IMR-90 (cell line): ENCODE data around the gene HYI. TPM values are rescaled to one million over a fixed set of nuclear protein-coding genes. Genes with fewer than 3 reads are reported as not detected.

Source experiments
- ATAC-seq: fragments of 200-7000 bp; cut with Tn5 transposase; 2 replicates; pipeline ENCODE4 v1.9.1; 2020; ENCODE audit warnings: low read depth, mild to moderate bottlenecking, moderate library complexity
- BruUV-seq: library from RNA; stranded (reverse); fragments of 400-500 nt; replicated peaks from 2 replicates; lab custom pipeline; 2021; lab: Mats Ljungman, UMichigan
- CTCF ChIA-PET: fragments of 300-600 bp; formaldehyde crosslinking; extraction: SDS; loops from one replicate; lab custom pipeline; 2021; ENCODE audit warnings: antibody characterized with exemption; lab: Yijun Ruan, JAX
- POLR2A ChIA-PET: fragments of 300-600 bp; sonication (Branson Sonifier 250); formaldehyde crosslinking; loops from one replicate; lab custom pipeline; 2022; ENCODE audit warnings: antibody characterized with exemption; ENCODE audit not compliant: unreplicated experiment; lab: Charles Lee
- DNase-seq: peaks from one replicate; pipeline ENCODE4 v3.0.0; 2013
- H2AFZ ChIP-seq: replicated peaks from 2 replicates; pipeline ENCODE3; 2013; ENCODE audit warnings: low read length, mild to moderate bottlenecking; ENCODE audit not compliant: poor library complexity
- H2AK5ac ChIP-seq: 2 replicates; pipeline ENCODE4 v1.6.1; 2013; ENCODE audit warnings: low read depth, low read length, inconsistent platforms
- H2AK9ac ChIP-seq: replicated peaks from 2 replicates; pipeline ENCODE3; 2013; ENCODE audit warnings: mild to moderate bottlenecking, low read depth, low read length, moderate library complexity; ENCODE audit not compliant: poor library complexity
- H2BK120ac ChIP-seq: 2 replicates; pipeline ENCODE4 v1.6.1; 2013; ENCODE audit warnings: low read depth, low read length, inconsistent platforms
- H2BK15ac ChIP-seq: 3 replicates; pipeline ENCODE4 v1.6.1; 2013; ENCODE audit warnings: low read depth, low read length, inconsistent platforms
- H2BK20ac ChIP-seq: 2 replicates; pipeline ENCODE4 v1.6.1; 2013; ENCODE audit warnings: low read depth, mild to moderate bottlenecking, inconsistent platforms, low read length, moderate library complexity
- H2BK5ac ChIP-seq: 2 replicates; pipeline ENCODE4 v1.6.1; 2013; ENCODE audit warnings: mild to moderate bottlenecking, low read depth, low read length, inconsistent platforms; ENCODE audit not compliant: poor library complexity, severe bottlenecking
- H3K14ac ChIP-seq: replicated peaks from 2 replicates; pipeline ENCODE4 v1.6.1; 2013; ENCODE audit warnings: low read depth, low read length, inconsistent platforms
- H3K18ac ChIP-seq: 2 replicates; pipeline ENCODE4 v1.6.1; 2013; ENCODE audit warnings: low read depth, low read length, control low read depth
- H3K23ac ChIP-seq: 2 replicates; pipeline ENCODE4 v1.6.1; 2013; ENCODE audit warnings: low read depth, low read length, inconsistent platforms
- H3K27ac ChIP-seq: 2 replicates; pipeline ENCODE4 v1.5.1; 2013; ENCODE audit warnings: mild to moderate bottlenecking, control low read depth, low read length; ENCODE audit not compliant: insufficient read depth
- H3K27me3 ChIP-seq: 2 replicates; pipeline ENCODE4 v1.6.1; 2013; ENCODE audit warnings: low read length; ENCODE audit not compliant: control insufficient read depth, insufficient read depth
- H3K36me3 ChIP-seq: 2 replicates; pipeline ENCODE4 v1.6.1; 2013; ENCODE audit warnings: low read length, mixed read lengths; ENCODE audit not compliant: control insufficient read depth, insufficient read depth
- H3K4ac ChIP-seq: 2 replicates; pipeline ENCODE4 v1.6.1; 2013; ENCODE audit warnings: low read depth, low read length, inconsistent platforms
- H3K4me1 ChIP-seq: 2 replicates; pipeline ENCODE4 v1.6.1; 2013; ENCODE audit warnings: low read length, mixed read lengths; ENCODE audit not compliant: control insufficient read depth, insufficient read depth
- H3K4me2 ChIP-seq: 2 replicates; pipeline ENCODE4 v1.6.1; 2013; ENCODE audit warnings: low read depth, mild to moderate bottlenecking, control low read depth, low read length, moderate library complexity
- H3K4me3 ChIP-seq: 2 replicates; pipeline ENCODE4 v1.5.1; 2013; ENCODE audit warnings: low read depth, mild to moderate bottlenecking, control low read depth, low read length, moderate library complexity; ENCODE audit not compliant: insufficient read depth
- H3K56ac ChIP-seq: 2 replicates; pipeline ENCODE4 v1.6.1; 2013; ENCODE audit warnings: low read length, inconsistent platforms; ENCODE audit not compliant: insufficient read depth; ENCODE audit errors: extremely low read depth
- H3K79me1 ChIP-seq, 2 experiments: 2 replicates each; pipeline ENCODE4 v1.6.1; 2013; ENCODE audit warnings: low read length in 2 of 2, inconsistent platforms in 1 of 2, low read depth in 1 of 2
- H3K9ac ChIP-seq: 2 replicates; pipeline ENCODE4 v1.6.1; 2013; ENCODE audit warnings: low read depth, low read length, control low read depth
- H3K9me1 ChIP-seq: 2 replicates; pipeline ENCODE4 v1.6.1; 2013; ENCODE audit warnings: low read length, inconsistent platforms; ENCODE audit not compliant: insufficient read depth
- H3K9me3 ChIP-seq: 2 replicates; pipeline ENCODE4 v1.6.1; 2013; ENCODE audit warnings: low read length; ENCODE audit not compliant: control insufficient read depth, insufficient read depth
- H4K20me1 ChIP-seq: 2 replicates; pipeline ENCODE4 v1.6.1; 2013; ENCODE audit warnings: low read length, inconsistent platforms; ENCODE audit not compliant: insufficient read depth
- H4K5ac ChIP-seq: 2 replicates; pipeline ENCODE4 v1.6.1; 2013; ENCODE audit warnings: mild to moderate bottlenecking, low read depth, low read length, control low read depth
- H4K8ac ChIP-seq, 2 experiments: 2 replicates each; pipeline ENCODE4 v1.6.1; 2013; ENCODE audit warnings: low read depth in 2 of 2, low read length in 2 of 2, control low read depth in 1 of 2, inconsistent platforms in 1 of 2
- H4K91ac ChIP-seq: 2 replicates; pipeline ENCODE4 v1.6.1; 2013; ENCODE audit warnings: low read depth, low read length, inconsistent platforms; ENCODE audit not compliant: insufficient read depth
- MAZ ChIP-seq: IDR thresholded peaks from 2 replicates; pipeline ENCODE4 v1.6.1; 2012; ENCODE audit warnings: low read depth, mild to moderate bottlenecking, low read length, improper control_type of control experiment, moderate library complexity, borderline replicate concordance
- POLR2A ChIP-seq: IDR thresholded peaks from 2 replicates; pipeline ENCODE4 v1.6.1; 2012; ENCODE audit warnings: mild to moderate bottlenecking, low read depth, low read length
- WGBS, 2 experiments: methylation state at CpG; one replicate each; pipeline versions ENCODE4 v1.1.5 to v1.1.7; 2013; ENCODE audit warnings: missing lambda C conversion rate in 2 of 2; ENCODE audit not compliant: insufficient read length in 1 of 2; ENCODE audit errors: extremely low coverage in 2 of 2; 5-methylcytosine and 5-hydroxymethylcytosine counted together
- dilution Hi-C: fragments of 300-500 bp; cut with HindIII; formaldehyde crosslinking; loops from one replicate; pipeline ENCODE4 v1.14.3; 2018; ENCODE audit warnings: low sequenced_read_pairs; ENCODE audit not compliant: unreplicated experiment
- in situ Hi-C: fragments of 300-500 bp; cut with MboI; formaldehyde crosslinking; loops from 3 replicates; pipeline ENCODE4 v1.14.3; 2019; ENCODE audit warnings: low sequenced_read_pairs, inconsistent platforms, mixed read lengths
- intact Hi-C: fragments of 100-400 bp; cut with micrococcal nuclease; formaldehyde crosslinking; loops from 2 replicates; pipeline ENCODE4 v1.10.0; 2022
- polyA plus RNA-seq, 3 experiments: library from polyadenylated mRNA; depleted of rRNA; stranded (reverse); fragments of >200 nt; gene quantifications; 2 replicates each; pipeline ENCODE4 v1.2.3, GENCODE V29; 2012; ENCODE audit warnings: low replicate concordance in 1 of 3
- total RNA-seq: library from RNA; depleted of rRNA; stranded (reverse); fragments of >200 nt; gene quantifications from 2 replicates; pipeline ENCODE4 v1.2.3, GENCODE V29; 2012
- TF ChIP-seq, protein P1 (sequence below): fragments of 150-350 bp; IDR thresholded peaks from 2 replicates; pipeline ENCODE4 v1.6.1; 2017; ENCODE audit warnings: mild to moderate bottlenecking, antibody characterized with exemption, low read length, low read depth

HYI gene
- total and polyA plus RNA-seq, 2 of the 4 experiments (the other 2 are of a cell fraction), result 21.5 to 53.7 TPM

DNA sequence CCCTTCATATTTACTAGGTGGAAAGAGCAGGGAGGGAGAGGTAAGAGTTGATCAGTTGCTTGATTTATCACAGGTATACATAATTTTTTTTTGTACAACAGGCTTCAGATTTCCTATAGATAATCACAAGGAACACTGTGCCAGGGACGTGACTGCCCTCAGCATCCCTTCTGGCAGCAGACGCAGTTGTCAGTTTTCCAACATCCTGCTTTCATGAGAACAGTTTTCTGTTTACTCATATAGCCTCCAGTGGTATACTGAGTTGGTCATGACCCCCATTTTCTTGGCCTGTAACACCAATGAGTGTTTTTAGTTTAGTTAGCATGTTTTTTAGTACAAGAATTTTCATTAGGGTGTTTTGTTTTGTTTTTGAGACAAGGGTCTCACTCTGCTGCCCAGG is 39.1 kb upstream of the HYI start:
- H3K79me1 ChIP-seq, result no peaks in the 10 kb centered on the region
- H4K20me1 ChIP-seq, result no peaks in the 10 kb centered on the region
- peak overlapping the region; percentile 43; the same call in 1 of the 2 replicates for H4K91ac ChIP-seq
- H3K56ac ChIP-seq, result 0 out of 2 replicates have a peak overlapping the region, but pooled peaks have one; percentile 6
- peaks cover 8% of the 10 kb centered on the region for H3K9me3 ChIP-seq
- H3K4me1 ChIP-seq, result peaks cover 6% of the 10 kb centered on the region
- no peak overlapping the region for H3K4me3 ChIP-seq
- POLR2A ChIA-PET, result no interaction called here
- peak; percentile 36 for DNase-seq
- intact Hi-C loops (no loop called here), dilution Hi-C loops (no loop called here), in situ Hi-C loops (no loop called here)
- no peaks in the 10 kb centered on the region for H3K36me3 ChIP-seq
- H4K8ac ChIP-seq, result peak overlapping the region; percentile 40 to 75; a peak in 3 of 4 replicates
- no peak for ATAC-seq
- peak overlapping the region; percentile 42; the same call in 1 of the 2 replicates for H2BK20ac ChIP-seq
- H3K27me3 ChIP-seq, result no peaks in the 10 kb centered on the region
- H2AK9ac ChIP-seq, result no peak overlapping the region
- CTCF ChIA-PET, result no interaction called here
- H3K4me2 ChIP-seq, result no peak overlapping the region
- H2BK5ac ChIP-seq, result peak overlapping the region; percentile 57
- TF ChIP-seq, protein P1, sequence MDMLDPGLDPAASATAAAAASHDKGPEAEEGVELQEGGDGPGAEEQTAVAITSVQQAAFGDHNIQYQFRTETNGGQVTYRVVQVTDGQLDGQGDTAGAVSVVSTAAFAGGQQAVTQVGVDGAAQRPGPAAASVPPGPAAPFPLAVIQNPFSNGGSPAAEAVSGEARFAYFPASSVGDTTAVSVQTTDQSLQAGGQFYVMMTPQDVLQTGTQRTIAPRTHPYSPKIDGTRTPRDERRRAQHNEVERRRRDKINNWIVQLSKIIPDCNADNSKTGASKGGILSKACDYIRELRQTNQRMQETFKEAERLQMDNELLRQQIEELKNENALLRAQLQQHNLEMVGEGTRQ, result no peak
- TF ChIP-seq POLR2A, result no peak
- TF ChIP-seq MAZ, result no peak
- no peak overlapping the region for H2AFZ ChIP-seq
- peak overlapping the region; percentile 48; the same call in 1 of the 3 replicates for H2BK15ac ChIP-seq
- H3K14ac ChIP-seq, result peak overlapping the region; percentile 45; the same call in 1 of the 2 replicates
- no CpG with 5 or more reads among the region's 2 CpGs for WGBS, 2 experiments
- BruUV-seq, result no TSS peak
- H2AK5ac ChIP-seq, result no peak overlapping the region
- H3K9ac ChIP-seq, result no peak overlapping the region
- H3K23ac ChIP-seq, result no peak overlapping the region
- no peak overlapping the region for H3K27ac ChIP-seq
- H2BK120ac ChIP-seq, result no peak overlapping the region
- H3K18ac ChIP-seq, result peak overlapping the region; percentile 3; the same call in 1 of the 2 replicates
- no peaks in the 10 kb centered on the region for H3K9me1 ChIP-seq
- peak overlapping the region; percentile 60; the same call in 1 of the 2 replicates for H3K4ac ChIP-seq
- peak overlapping the region; percentile 0; the same call in 1 of the 2 replicates for H4K5ac ChIP-seq
